ENCODE measurements around the gene WDR74. TPM values are rescaled to one million over a fixed set of nuclear protein-coding genes. Genes with fewer than 3 reads are reported as not detected.
A peak's percentile ranks its signal among the peaks of the same experiment; 100 is the strongest.

The WDR74 gene
- total RNA-seq, 2 donors from 2014 or later, result 17.8 to 26.8 TPM

GRCh38 chr11:62796281-62796680 lies 43.1 kb downstream of the WDR74 start:
- no peak overlapping the region for H3K27ac ChIP-seq
- H3K4me3 ChIP-seq, result no peak overlapping the region
- no peak for TF ChIP-seq CTCF (IDR thresholded peaks at IDR 0.05)
- no peaks in the 10 kb centered on the region for H3K27me3 ChIP-seq
- H3K36me3 ChIP-seq, result peaks cover 93% of the 10 kb centered on the region
- DNase-seq (ENCODE audit: low spot score), result no peak
- peaks cover 0 to 10% of the 10 kb centered on the region in 2 donors for H3K4me1 ChIP-seq
- no peaks in the 10 kb centered on the region for H3K9me3 ChIP-seq

GRCh38 chr11:62794201-62794775 lies 45.1 kb downstream of the WDR74 start:
- Histone ChIP-seq H3K27me3 (no peaks in the 10 kb centered on the region), H3K27ac (no peak overlapping the region), H3K9me3 (no peaks in the 10 kb centered on the region), H3K4me1 (peaks cover 0 to 21% of the 10 kb centered on the region in 2 donors), H3K36me3 (peaks cover 77% of the 10 kb centered on the region), H3K4me3 (no peak overlapping the region)
- no peak for DNase-seq (ENCODE audit: low spot score)
- no peak for TF ChIP-seq CTCF (IDR thresholded peaks at IDR 0.05)

GRCh38 chr11:62792202-62792575 lies 47.2 kb downstream of the WDR74 start:
- Histone ChIP-seq H3K27me3 (no peaks in the 10 kb centered on the region), H3K4me3 (peak overlapping the region; percentile 84 to 95), H3K36me3 (peaks cover 59% of the 10 kb centered on the region), H3K4me1 (peaks cover 0 to 37% of the 10 kb centered on the region in 2 donors), H3K9me3 (no peaks in the 10 kb centered on the region), H3K27ac (peak overlapping the region; percentile 85 to 86)
- TF ChIP-seq CTCF (IDR thresholded peaks at IDR 0.05), result no peak
- no peak for DNase-seq (ENCODE audit: low spot score)

- H3K36me3 ChIP-seq, result peaks cover 54% of the 10 kb centered on the region
- peak in 1 of 2 donors; percentile 42 for TF ChIP-seq CTCF (IDR thresholded peaks at IDR 0.05)
- peak; percentile 83 for DNase-seq (ENCODE audit: low spot score)
- peaks cover 0 to 37% of the 10 kb centered on the region in 2 donors for H3K4me1 ChIP-seq
- no peaks in the 10 kb centered on the region for H3K9me3 ChIP-seq
- peak within 1 kb of the TSS; percentile 85 to 86 for H3K27ac ChIP-seq
- H3K4me3 ChIP-seq, result peak within 1 kb of the TSS; percentile 84 to 95
- H3K27me3 ChIP-seq, result no peaks in the 10 kb centered on the region
These were observed 47.7 kb downstream of the WDR74 start, which contains the start of gene TMEM223 for GRCh38 chr11:62791501-62792201. TSS of gene TMEM223 (minus strand) at chr11:62792006. CDS start at chr11:62791994, 12 bp downstream.

- no peak overlapping the region for H3K4me3 ChIP-seq
- no peaks in the 10 kb centered on the region for H3K9me3 ChIP-seq
- H3K27me3 ChIP-seq, result no peaks in the 10 kb centered on the region
- peaks cover 0 to 47% of the 10 kb centered on the region in 2 donors for H3K4me1 ChIP-seq
- H3K27ac ChIP-seq, result no peak overlapping the region
- no peak for DNase-seq (ENCODE audit: low spot score)
- peaks cover 33% of the 10 kb centered on the region for H3K36me3 ChIP-seq
- TF ChIP-seq CTCF (IDR thresholded peaks at IDR 0.05), result no peak
These were observed 49.8 kb downstream of the WDR74 start for GRCh38 chr11:62789576-62789975.
